HG03342 (cell line): ENCODE measurements around the gene KCNMB2.
A peak's percentile ranks its signal among the peaks of the same experiment; 100 is the strongest.

Experiments
- ATAC-seq: cut with Tn5 transposase; IDR thresholded peaks from one replicate; pipeline ENCODE4 v1.9.1; 2021; ENCODE audit warnings: mild to moderate bottlenecking, moderate library complexity; ENCODE audit not compliant: unreplicated experiment

Gene KCNMB2

DNA sequence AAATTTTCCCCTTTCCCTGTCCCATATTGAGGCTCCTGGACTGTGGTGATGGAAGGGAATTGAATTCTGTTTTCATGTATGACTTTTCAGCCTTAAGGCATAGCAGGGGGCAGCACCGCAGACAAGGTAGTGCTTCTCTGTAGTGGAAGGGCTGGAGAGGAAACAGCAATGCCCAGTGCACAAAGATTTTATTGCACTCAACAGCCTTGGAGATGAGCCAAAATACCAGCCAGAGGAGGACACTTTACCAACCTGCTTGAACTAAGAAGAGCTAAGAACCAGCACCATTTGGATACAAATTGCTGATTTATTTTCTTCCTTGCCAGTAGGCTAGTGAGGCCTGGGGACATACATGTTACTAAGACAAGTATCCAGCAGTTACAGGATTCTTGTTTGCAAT, 98.7 kb downstream of the KCNMB2 start:
- no peak for ATAC-seq

DNA sequence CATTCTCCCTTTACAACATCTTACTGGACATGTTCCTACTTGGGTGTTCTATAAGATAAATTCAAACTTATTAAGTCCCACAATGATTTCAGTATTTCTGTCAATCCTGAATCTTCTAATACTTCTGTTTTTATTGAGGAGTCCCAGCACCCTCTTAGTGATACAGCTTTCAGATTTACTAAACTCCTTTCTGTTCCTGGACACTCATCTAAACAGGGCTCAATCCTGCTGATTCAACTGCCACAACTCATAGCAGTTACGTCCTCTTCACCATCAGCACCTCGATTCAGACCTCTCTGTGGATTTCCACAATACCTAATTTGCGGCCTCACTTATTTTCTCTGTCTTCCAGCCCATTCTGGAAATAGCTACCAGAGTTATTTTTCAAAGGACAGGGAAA, 101.6 kb downstream of the KCNMB2 start:
- ATAC-seq: no peak

GRCh38 chr3:178645503-178645902, 109.3 kb downstream of the KCNMB2 start:
- no peak for ATAC-seq

GRCh38 chr3:178646186-178646862, 110.1 kb downstream of the KCNMB2 start:
- no peak for ATAC-seq

DNA sequence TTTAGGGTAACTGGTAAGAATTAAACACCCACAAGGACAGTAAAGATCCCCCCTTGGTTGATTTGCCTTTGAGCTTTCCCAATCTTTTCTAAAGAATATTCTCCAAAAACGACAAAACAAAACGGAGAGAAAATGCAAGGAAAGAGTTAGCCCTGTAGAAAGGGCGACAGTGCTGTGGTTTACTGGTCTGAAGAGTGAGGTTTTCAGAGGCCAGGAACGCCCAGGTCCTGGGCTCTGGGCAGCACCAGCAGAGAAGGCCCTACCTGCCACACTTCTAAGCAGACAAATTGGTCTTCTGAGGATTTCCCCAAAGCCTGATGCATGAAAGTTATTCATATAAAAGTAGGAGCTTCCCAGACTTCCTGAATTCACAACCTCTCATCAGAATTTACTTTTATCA, 119.3 kb downstream of the KCNMB2 start:
- no peak for ATAC-seq

GRCh38 chr3:178658694-178659325, 122.6 kb downstream of the KCNMB2 start:
- ATAC-seq: no peak

DNA sequence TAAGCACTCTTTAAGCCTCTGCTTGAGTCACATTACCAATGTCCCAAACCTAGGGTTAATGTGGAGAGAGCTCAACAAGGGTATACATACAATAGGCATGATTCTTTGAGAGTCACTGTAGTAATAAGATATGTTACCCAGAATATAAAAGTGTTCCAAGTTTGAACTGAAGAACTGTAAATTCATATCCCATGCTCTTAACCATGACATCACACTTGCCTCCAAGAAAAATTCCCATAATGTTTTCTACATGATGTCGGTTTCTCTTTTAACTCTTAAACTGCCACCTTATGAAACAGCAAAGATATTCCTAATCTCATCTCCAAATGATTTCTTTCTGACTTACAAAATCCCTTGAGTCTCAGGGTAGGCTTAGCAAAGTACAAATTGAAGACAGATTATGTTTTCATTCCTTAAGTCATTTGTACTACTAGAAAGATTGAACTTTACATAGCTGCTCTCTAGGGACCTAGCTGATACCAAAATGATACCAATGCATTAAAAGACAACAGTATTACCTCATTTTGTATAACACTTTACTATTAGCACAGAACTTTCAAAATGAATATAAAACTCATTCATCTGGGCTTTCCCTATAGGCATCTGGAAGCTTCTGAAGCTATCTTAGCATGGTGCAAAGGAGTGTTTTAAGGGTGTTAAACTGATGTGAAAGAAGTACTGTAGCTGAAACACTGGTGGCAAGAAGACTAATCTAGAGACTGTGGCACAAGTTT, 127.1 kb downstream of the KCNMB2 start:
- ATAC-seq: no peak

- ATAC-seq: no peak
These were observed 129.5 kb downstream of the KCNMB2 start for GRCh38 chr3:178665747-178666146.

DNA sequence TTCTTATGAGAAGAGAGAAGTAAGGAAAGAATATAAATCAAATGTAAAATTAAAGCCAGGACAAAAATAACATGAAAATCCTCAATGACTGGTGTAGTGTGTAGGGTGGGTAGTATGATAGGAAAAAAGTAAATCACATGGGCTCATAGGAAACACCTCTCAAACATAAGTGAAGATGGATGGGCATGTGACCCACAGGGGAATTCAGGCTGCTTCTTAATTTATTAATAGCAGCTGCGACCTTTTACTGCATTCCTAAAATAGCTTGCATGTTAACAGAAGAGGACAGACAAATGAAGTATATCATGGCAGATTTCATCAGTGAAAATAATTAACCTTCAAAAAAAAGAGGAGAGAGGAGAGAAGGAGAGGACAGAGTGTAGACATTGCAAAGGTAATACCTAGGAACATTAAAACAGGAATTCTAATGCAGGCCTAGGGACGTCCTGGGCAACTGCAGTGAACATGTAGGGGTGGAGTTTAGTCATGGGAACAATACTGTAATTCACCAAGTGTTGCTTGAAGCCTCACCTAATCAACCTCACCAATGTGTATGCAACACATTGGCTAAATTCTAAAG, 132.9 kb downstream of the KCNMB2 start:
- ATAC-seq: no peak

DNA sequence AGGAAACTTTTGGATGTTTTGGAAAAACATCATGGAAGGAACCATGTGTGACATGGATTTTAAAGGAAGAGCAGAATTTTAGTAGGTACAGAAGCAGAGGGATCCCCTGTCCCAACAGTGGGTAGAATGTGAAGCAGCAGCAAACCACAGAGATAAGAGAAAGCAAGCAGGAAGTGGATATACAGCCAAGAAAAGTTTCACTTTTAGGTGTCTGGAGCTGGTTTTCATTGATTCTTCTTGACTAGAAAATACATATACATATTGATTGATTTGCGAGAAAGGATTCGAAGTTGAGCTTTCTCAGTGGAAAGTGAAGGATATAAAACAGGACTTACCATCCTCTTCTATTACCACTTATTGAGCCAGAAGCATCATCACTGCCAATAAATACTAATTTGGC, 133.5 kb downstream of the KCNMB2 start:
- ATAC-seq: peak; percentile 44

DNA sequence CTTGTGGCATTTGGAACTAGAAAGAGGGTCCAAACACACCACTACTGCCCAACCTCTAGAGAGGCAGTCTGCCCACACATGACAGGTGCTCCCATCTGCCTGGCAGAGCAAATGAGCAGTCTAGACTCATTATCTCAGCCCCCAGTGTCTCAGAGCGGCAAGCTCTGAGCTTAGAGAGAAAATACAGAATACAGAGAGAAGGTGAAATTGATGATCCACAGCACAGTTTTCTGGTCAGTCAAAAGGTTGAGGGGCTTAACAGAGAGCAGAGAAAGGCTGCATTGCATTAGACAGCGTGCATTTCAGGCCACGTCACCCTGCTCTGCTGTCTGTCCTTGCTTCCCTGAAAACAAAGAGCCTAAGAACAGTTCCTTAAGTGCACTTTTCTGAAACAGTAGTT, 135.1 kb downstream of the KCNMB2 start:
- ATAC-seq: peak; percentile 26

DNA sequence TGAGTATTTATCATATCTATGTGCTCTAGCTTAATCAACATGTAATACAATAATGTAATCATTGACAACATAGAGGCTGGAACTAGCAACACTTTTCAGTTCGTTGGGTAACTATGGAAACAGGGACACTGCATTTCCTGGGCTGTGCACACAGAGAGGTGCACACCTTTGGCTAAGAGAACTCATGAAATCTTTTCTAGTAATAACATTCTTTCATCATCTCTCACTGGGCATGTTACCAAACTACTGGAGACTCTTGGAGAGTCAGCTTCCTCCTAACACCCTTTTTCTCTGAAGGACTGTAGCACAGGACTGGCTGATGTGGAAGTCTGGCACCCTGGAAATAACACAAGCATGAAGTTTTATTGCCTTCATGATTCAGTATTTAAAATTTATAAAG, 135.6 kb downstream of the KCNMB2 start:
- peak; percentile 66 for ATAC-seq

GRCh38 chr3:178672275-178672674, 136.0 kb downstream of the KCNMB2 start:
- ATAC-seq: no peak

DNA sequence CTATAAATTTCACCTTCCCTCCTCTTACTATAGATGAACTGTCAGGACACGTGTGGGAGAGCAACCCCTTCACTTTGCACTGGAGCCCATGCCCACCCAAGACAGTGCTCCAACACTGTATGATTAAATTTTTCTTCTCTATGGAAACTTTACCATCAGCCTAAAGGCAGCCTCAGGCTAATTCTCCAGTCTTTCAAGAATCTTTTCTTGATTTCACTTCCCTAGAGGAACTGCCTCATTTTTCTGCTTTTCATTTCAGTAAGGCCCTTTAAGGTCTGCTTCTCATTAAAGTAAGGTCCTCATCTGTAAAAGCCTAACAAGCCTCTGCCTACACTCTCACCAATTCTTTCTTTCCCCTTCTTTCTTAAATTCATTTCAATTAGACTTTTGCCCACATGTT, 137.3 kb downstream of the KCNMB2 start:
- ATAC-seq: no peak

- no peak for ATAC-seq
These were observed 139.8 kb downstream of the KCNMB2 start for GRCh38 chr3:178676077-178676476.

- ATAC-seq: peak; percentile 76
These were observed 140.9 kb downstream of the KCNMB2 start for GRCh38 chr3:178676942-178677790.

GRCh38 chr3:178677961-178678360, 141.7 kb downstream of the KCNMB2 start:
- ATAC-seq: no peak

- no peak for ATAC-seq
These were observed 143.8 kb downstream of the KCNMB2 start for GRCh38 chr3:178680037-178680436.

DNA sequence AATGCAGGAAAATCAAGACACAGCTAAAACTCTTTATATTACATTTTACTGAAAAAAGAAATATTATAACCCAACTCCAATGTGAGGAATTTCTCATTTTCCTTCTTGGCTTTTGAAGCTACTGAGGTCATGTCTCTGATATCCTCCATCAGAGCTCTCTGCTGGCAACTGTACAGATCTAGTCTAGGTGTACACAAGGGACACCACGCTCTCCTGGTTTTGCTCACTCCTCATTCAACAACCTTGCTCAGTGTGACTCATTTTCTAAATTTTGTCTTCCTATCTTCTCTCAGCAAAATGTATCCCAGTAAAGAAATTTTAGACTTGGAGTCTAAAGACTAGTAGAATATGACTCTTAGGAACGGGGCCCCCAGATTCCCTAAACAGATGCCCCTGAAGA, 144.3 kb downstream of the KCNMB2 start:
- no peak for ATAC-seq

GRCh38 chr3:178684881-178685590, 148.8 kb downstream of the KCNMB2 start:
- ATAC-seq: peak; percentile 66
